ENCODE data around the gene NEUROD1. TPM values are rescaled to one million over a fixed set of nuclear protein-coding genes. Genes with fewer than 3 reads are reported as not detected.

NEUROD1 gene
- total RNA-seq, 1 donor from 2014 or later = not detected

GRCh38 chr2:181648478-181649155 lies 31.7 kb downstream of the NEUROD1 start:
- H3F3A ChIP-seq (ENCODE audit: low read depth) = no peaks in the 10 kb centered on the region
- TF ChIP-seq EZH2phosphoT487 (IDR thresholded peaks at IDR 0.05) = no peak
- no peak for TF ChIP-seq CTCF (IDR thresholded peaks at IDR 0.05)
- no peak for TF ChIP-seq EZH2 (IDR thresholded peaks at IDR 0.05)
- no peak overlapping the region for H3K4me2 ChIP-seq
- peaks cover 54% of the 10 kb centered on the region for H3K27me3 ChIP-seq
- H3K27me3 Mint-ChIP-seq (ENCODE audit: insufficient read depth, low read depth) = peaks cover 4% of the 10 kb centered on the region
- no peak overlapping the region for H3K27ac ChIP-seq
- H3K9ac ChIP-seq = no peak overlapping the region
- no peak overlapping the region for H2AFZ ChIP-seq (replicated peaks)
- no peak overlapping the region for H3K4me3 Mint-ChIP-seq
- no peaks in the 10 kb centered on the region for H3K9me3 Mint-ChIP-seq
- H3K36me3 Mint-ChIP-seq = no peaks in the 10 kb centered on the region
- peaks cover 7% of the 10 kb centered on the region for H3K4me1 ChIP-seq
- H3K79me2 ChIP-seq (ENCODE audit: low read depth) = no peaks in the 10 kb centered on the region
- H3K4me1 Mint-ChIP-seq = no peaks in the 10 kb centered on the region
- DNase-seq (ENCODE audit: low spot score) = no peak
- no peaks in the 10 kb centered on the region for H4K20me1 ChIP-seq (ENCODE audit: low read depth)
- no peaks in the 10 kb centered on the region for H3K9me3 ChIP-seq (ENCODE audit: low read depth)
- no peaks in the 10 kb centered on the region for H3K36me3 ChIP-seq
- H3K4me3 ChIP-seq = no peak overlapping the region
- H3K27ac Mint-ChIP-seq = no peak overlapping the region

- Histone ChIP-seq H4K20me1 (ENCODE audit: low read depth) (no peaks in the 10 kb centered on the region), H3K4me1 (peaks cover 7% of the 10 kb centered on the region), H3F3A (ENCODE audit: low read depth) (no peaks in the 10 kb centered on the region), H3K79me2 (ENCODE audit: low read depth) (no peaks in the 10 kb centered on the region), H3K4me2 (no peak overlapping the region), H3K27me3 (peaks cover 51% of the 10 kb centered on the region), H2AFZ (replicated peaks) (no peak overlapping the region), H3K27ac (no peak overlapping the region), H3K9me3 (ENCODE audit: low read depth) (no peaks in the 10 kb centered on the region), H3K4me3 (no peak overlapping the region), H3K36me3 (no peaks in the 10 kb centered on the region), H3K9ac (no peak overlapping the region)
- no peaks in the 10 kb centered on the region for H3K36me3 Mint-ChIP-seq
- TF ChIP-seq CTCF (IDR thresholded peaks at IDR 0.05) (no peak), EZH2 (IDR thresholded peaks at IDR 0.05) (no peak), EZH2phosphoT487 (IDR thresholded peaks at IDR 0.05) (no peak)
- peaks cover 4% of the 10 kb centered on the region for H3K27me3 Mint-ChIP-seq (ENCODE audit: insufficient read depth, low read depth)
- H3K27ac Mint-ChIP-seq = no peak overlapping the region
- H3K9me3 Mint-ChIP-seq = no peaks in the 10 kb centered on the region
- no peaks in the 10 kb centered on the region for H3K4me1 Mint-ChIP-seq
- no peak for DNase-seq (ENCODE audit: low spot score)
- H3K4me3 Mint-ChIP-seq = no peak overlapping the region
Measured at GRCh38 chr2:181646415-181646987, 33.8 kb downstream of the NEUROD1 start.

GRCh38 chr2:181643151-181643550 lies 37.2 kb downstream of the NEUROD1 start:
- no peaks in the 10 kb centered on the region for H4K20me1 ChIP-seq (ENCODE audit: low read depth)
- H3K9ac ChIP-seq = no peak overlapping the region
- Mint-ChIP-seq H3K4me1 (no peaks in the 10 kb centered on the region), H3K36me3 (no peaks in the 10 kb centered on the region), H3K9me3 (no peaks in the 10 kb centered on the region), H3K27ac (no peak overlapping the region), H3K4me3 (no peak overlapping the region), H3K27me3 (ENCODE audit: insufficient read depth, low read depth) (peaks cover 4% of the 10 kb centered on the region)
- H3K36me3 ChIP-seq = no peaks in the 10 kb centered on the region
- H3F3A ChIP-seq (ENCODE audit: low read depth) = no peaks in the 10 kb centered on the region
- no peak for DNase-seq (ENCODE audit: low spot score)
- H3K27ac ChIP-seq = no peak overlapping the region
- H3K4me3 ChIP-seq = no peak overlapping the region
- no peak overlapping the region for H2AFZ ChIP-seq (replicated peaks)
- no peak overlapping the region for H3K4me2 ChIP-seq
- TF ChIP-seq EZH2 (IDR thresholded peaks at IDR 0.05) (no peak), CTCF (IDR thresholded peaks at IDR 0.05) (no peak), EZH2phosphoT487 (IDR thresholded peaks at IDR 0.05) (no peak)
- H3K4me1 ChIP-seq = peaks cover 7% of the 10 kb centered on the region
- no peaks in the 10 kb centered on the region for H3K79me2 ChIP-seq (ENCODE audit: low read depth)
- H3K27me3 ChIP-seq = peaks cover 37% of the 10 kb centered on the region
- no peaks in the 10 kb centered on the region for H3K9me3 ChIP-seq (ENCODE audit: low read depth)

Data from neural progenitor cell (in vitro differentiated cells).